HUES48 (cell line): Measurements from ENCODE around the gene TXNDC11.
A peak's percentile ranks its signal among the peaks of the same experiment; 100 is the strongest.

ENCODE experiments used
- H3K27ac ChIP-seq: one replicate; pipeline ENCODE4 v1.7.0; 2013; ENCODE audit warnings: low read depth, low read length, inconsistent platforms
- H3K27me3 ChIP-seq: 2 replicates; pipeline ENCODE4 v1.6.1; 2013; ENCODE audit warnings: mild to moderate bottlenecking, low read length; ENCODE audit not compliant: control insufficient read depth, insufficient read depth
- H3K36me3 ChIP-seq: 2 replicates; pipeline ENCODE4 v1.6.1; 2013; ENCODE audit warnings: low read length; ENCODE audit not compliant: control insufficient read depth, insufficient read depth
- H3K4me1 ChIP-seq: 2 replicates; pipeline ENCODE4 v1.6.1; 2013; ENCODE audit warnings: mild to moderate bottlenecking, low read length; ENCODE audit not compliant: control insufficient read depth, insufficient read depth
- H3K4me3 ChIP-seq: 2 replicates; pipeline ENCODE4 v1.5.1; 2013; ENCODE audit warnings: mild to moderate bottlenecking, low read depth, low read length
- H3K9ac ChIP-seq: 2 replicates; pipeline ENCODE4 v1.6.1; 2013; ENCODE audit warnings: mild to moderate bottlenecking, low read depth, low read length, moderate library complexity
- H3K9me3 ChIP-seq: 2 replicates; pipeline ENCODE4 v1.6.1; 2013; ENCODE audit warnings: low read length; ENCODE audit not compliant: control insufficient read depth, insufficient read depth

TXNDC11 gene

GRCh38 chr16:11673091-11674000 is 69.3 kb downstream of the TXNDC11 start:
- Histone ChIP-seq H3K9me3 (no peaks in the 10 kb centered on the region), H3K27ac (peak overlapping the region; percentile 18), H3K4me3 (no peak overlapping the region), H3K36me3 (peaks cover 29% of the 10 kb centered on the region), H3K27me3 (no peaks in the 10 kb centered on the region), H3K9ac (no peak overlapping the region), H3K4me1 (peaks cover 13% of the 10 kb centered on the region)

- Histone ChIP-seq H3K27me3 (0 out of 2 replicates have a peak, but pooled peaks cover under 1% of the 10 kb centered on the region), H3K9me3 (no peaks in the 10 kb centered on the region), H3K4me1 (peaks cover 13% of the 10 kb centered on the region), H3K36me3 (peaks cover 20% of the 10 kb centered on the region), H3K4me3 (no peak overlapping the region), H3K9ac (no peak overlapping the region), H3K27ac (no peak overlapping the region)
These were observed 70.2 kb downstream of the TXNDC11 start for GRCh38 chr16:11672206-11673090.

- no peaks in the 10 kb centered on the region for H3K9me3 ChIP-seq
- H3K27me3 ChIP-seq: 0 out of 2 replicates have a peak, but pooled peaks cover 5% of the 10 kb centered on the region
- no peak overlapping the region for H3K27ac ChIP-seq
- no peak overlapping the region for H3K9ac ChIP-seq
- H3K4me1 ChIP-seq: peaks cover 13% of the 10 kb centered on the region
- peaks cover 12% of the 10 kb centered on the region for H3K36me3 ChIP-seq
- H3K4me3 ChIP-seq: no peak overlapping the region
These were observed 71.0 kb downstream of the TXNDC11 start for GRCh38 chr16:11671676-11672075.

GRCh38 chr16:11671271-11671670 is 71.4 kb downstream of the TXNDC11 start:
- Histone ChIP-seq H3K27ac (no peak overlapping the region), H3K27me3 (0 out of 2 replicates have a peak, but pooled peaks cover 5% of the 10 kb centered on the region), H3K4me1 (peaks cover 13% of the 10 kb centered on the region), H3K36me3 (peaks cover 8% of the 10 kb centered on the region), H3K9ac (no peak overlapping the region), H3K4me3 (no peak overlapping the region), H3K9me3 (no peaks in the 10 kb centered on the region)

GRCh38 chr16:11670171-11671131 is 72.2 kb downstream of the TXNDC11 start:
- no peaks in the 10 kb centered on the region for H3K36me3 ChIP-seq
- H3K4me3 ChIP-seq: no peak overlapping the region; the same call in 1 of the 2 replicates
- H3K27me3 ChIP-seq: 0 out of 2 replicates have a peak, but pooled peaks cover 5% of the 10 kb centered on the region
- no peak overlapping the region for H3K27ac ChIP-seq
- no peak overlapping the region for H3K9ac ChIP-seq
- no peaks in the 10 kb centered on the region for H3K9me3 ChIP-seq
- peaks cover 17% of the 10 kb centered on the region for H3K4me1 ChIP-seq

GRCh38 chr16:11669380-11670146 is 73.1 kb downstream of the TXNDC11 start:
- H3K9me3 ChIP-seq: no peaks in the 10 kb centered on the region
- peak overlapping the region; percentile 80 for H3K4me3 ChIP-seq
- no peaks in the 10 kb centered on the region for H3K36me3 ChIP-seq
- no peak overlapping the region for H3K27ac ChIP-seq
- H3K27me3 ChIP-seq: 0 out of 2 replicates have a peak, but pooled peaks cover 5% of the 10 kb centered on the region
- peaks cover 26% of the 10 kb centered on the region for H3K4me1 ChIP-seq
- H3K9ac ChIP-seq: peak overlapping the region; percentile 68; the same call in 1 of the 2 replicates

- Histone ChIP-seq H3K27ac (peak overlapping the region; percentile 42), H3K27me3 (0 out of 2 replicates have a peak, but pooled peaks cover 5% of the 10 kb centered on the region), H3K4me1 (peaks cover 26% of the 10 kb centered on the region), H3K36me3 (no peaks in the 10 kb centered on the region), H3K9me3 (no peaks in the 10 kb centered on the region), H3K9ac (peak overlapping the region; percentile 68), H3K4me3 (peak overlapping the region; percentile 80)
These were observed 73.9 kb downstream of the TXNDC11 start for GRCh38 chr16:11668623-11669379.

- Histone ChIP-seq H3K4me3 (peak within 1 kb of the TSS; percentile 80), H3K36me3 (no peaks in the 10 kb centered on the region), H3K4me1 (peaks cover 26% of the 10 kb centered on the region), H3K9me3 (no peaks in the 10 kb centered on the region), H3K27me3 (0 out of 2 replicates have a peak, but pooled peaks cover 5% of the 10 kb centered on the region), H3K9ac (peak within 1 kb of the TSS; percentile 68), H3K27ac (peak within 1 kb of the TSS; percentile 42)
These were observed 74.6 kb downstream of the TXNDC11 start, which contains the start of gene SNN for GRCh38 chr16:11667824-11668622. Gene SNN (plus strand): TSS chr16:11668455. CDS start chr16:11676060, 7,605 bp downstream.
